HG03064 (cell line): ENCODE results near the gene HOXB2.
"Not testable (repeated sequence)": the region's sequence is repeated elsewhere in the genome, so short reads cannot be mapped to it uniquely, and the experiment has no call there.

Experiments
- ATAC-seq: cut with Tn5 transposase; IDR thresholded peaks from one replicate; pipeline ENCODE4 v1.9.1; 2021; ENCODE audit warnings: low read depth; ENCODE audit not compliant: unreplicated experiment

The HOXB2 gene

GRCh38 chr17:48522031-48522653 is 22.8 kb downstream of the HOXB2 start:
- no peak for ATAC-seq

- no peak for ATAC-seq
Measured at GRCh38 chr17:48520631-48521079, 24.3 kb downstream of the HOXB2 start.

GRCh38 chr17:48519427-48519826 is 25.5 kb downstream of the HOXB2 start:
- ATAC-seq: no peak

GRCh38 chr17:48517478-48517877 is 27.4 kb downstream of the HOXB2 start:
- ATAC-seq: no peak

- no peak for ATAC-seq
Measured at GRCh38 chr17:48515925-48516900, 28.7 kb downstream of the HOXB2 start.

GRCh38 chr17:48514477-48514876 is 30.4 kb downstream of the HOXB2 start:
- ATAC-seq: no peak

GRCh38 chr17:48513666-48514455 is 31.0 kb downstream of the HOXB2 start:
- no peak for ATAC-seq

- ATAC-seq: no peak
Measured at GRCh38 chr17:48513097-48513496, 31.8 kb downstream of the HOXB2 start.

GRCh38 chr17:48510761-48511604 is 33.9 kb downstream of the HOXB2 start:
- no peak for ATAC-seq

- ATAC-seq: no peak
Measured at GRCh38 chr17:48510381-48510760, 34.5 kb downstream of the HOXB2 start.

GRCh38 chr17:48509708-48510107 is 35.2 kb downstream of the HOXB2 start:
- not testable (repeated sequence) for ATAC-seq

- no peak for ATAC-seq
Measured at GRCh38 chr17:48506246-48506645, 38.7 kb downstream of the HOXB2 start.

GRCh38 chr17:48505788-48506187 is 39.1 kb downstream of the HOXB2 start:
- ATAC-seq: peak; percentile 70

GRCh38 chr17:48504953-48505352 is 40.0 kb downstream of the HOXB2 start:
- ATAC-seq: no peak

- ATAC-seq: no peak
Measured at GRCh38 chr17:48503747-48504146, 41.2 kb downstream of the HOXB2 start.

GRCh38 chr17:48502901-48503300 is 42.0 kb downstream of the HOXB2 start:
- no peak for ATAC-seq

GRCh38 chr17:48502312-48502711 is 42.6 kb downstream of the HOXB2 start:
- ATAC-seq: no peak

GRCh38 chr17:48500435-48501426 is 44.2 kb downstream of the HOXB2 start:
- no peak for ATAC-seq
